Nephron progenitor cell (in vitro differentiated cells): ENCODE data around the gene UBQLN1.
"Not testable (repeated sequence)": the region's sequence is repeated elsewhere in the genome, so short reads cannot be mapped to it uniquely, and the experiment has no call there.

Experiments used
- DNase-seq: peaks from one replicate; pipeline ENCODE4 v3.0.0; 2021
- H3K27ac Mint-ChIP-seq: 2 replicates; pipeline ENCODE4 v1.8.0; 2021; ENCODE audit warnings: mild to moderate bottlenecking, moderate library complexity, mixed read lengths
- H3K27me3 Mint-ChIP-seq: 2 replicates; pipeline ENCODE4 v1.8.0; 2021; ENCODE audit warnings: mild to moderate bottlenecking, low read depth, mixed read lengths; ENCODE audit not compliant: poor library complexity
- H3K36me3 Mint-ChIP-seq: 2 replicates; pipeline ENCODE4 v1.8.0; 2021; ENCODE audit warnings: low read depth, mixed read lengths
- H3K4me1 Mint-ChIP-seq: 2 replicates; pipeline ENCODE4 v1.8.0; 2021; ENCODE audit warnings: mixed read lengths
- H3K4me3 Mint-ChIP-seq: 2 replicates; pipeline ENCODE4 v1.8.0; 2021; ENCODE audit warnings: mild to moderate bottlenecking, moderate library complexity, mixed read lengths
- H3K9me3 Mint-ChIP-seq: 2 replicates; pipeline ENCODE4 v1.8.0; 2021; ENCODE audit warnings: mild to moderate bottlenecking, moderate library complexity, mixed read lengths
- TF ChIP-seq, protein P1 (sequence below): fragments of 200-600 bp; sonication (generic); IDR thresholded peaks from 2 replicates; pipeline ENCODE4 v1.5.0; 2021; ENCODE audit warnings: antibody characterized with exemption

The UBQLN1 gene

DNA sequence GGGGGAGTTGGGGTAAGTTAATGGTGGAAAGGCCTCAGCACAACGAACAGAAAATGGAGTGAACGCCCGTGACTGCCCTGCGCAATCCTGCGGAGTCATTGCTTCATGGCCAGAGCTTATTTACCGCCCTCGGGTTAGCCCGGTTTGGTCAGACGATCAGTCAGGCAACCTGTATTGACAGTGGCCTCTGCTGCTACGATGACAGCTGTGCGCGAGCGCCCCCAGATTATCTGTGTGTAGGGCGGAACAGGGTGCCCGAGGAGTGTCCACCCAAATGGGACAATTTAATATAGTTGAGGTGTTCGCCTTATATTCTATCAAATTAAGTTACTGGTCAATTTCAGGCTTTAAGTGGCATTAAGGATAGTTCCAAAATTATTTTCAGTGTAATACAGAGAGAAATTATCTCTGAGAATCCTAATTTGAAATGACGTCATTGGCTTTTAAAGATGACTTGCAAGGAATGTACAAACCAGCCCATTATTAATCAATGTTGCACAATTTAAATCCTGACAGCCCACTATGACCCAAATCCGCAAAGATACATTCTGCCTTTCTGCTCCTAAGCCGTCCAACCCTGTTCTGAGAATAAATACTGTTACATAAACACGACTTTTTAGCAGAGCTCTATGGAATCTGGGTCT lies 879 bp upstream of the UBQLN1 start:
- Mint-ChIP-seq H3K27me3 (no peaks in the 10 kb centered on the region), H3K4me3 (peak overlapping the region; percentile 96), H3K9me3 (peaks cover 18% of the 10 kb centered on the region), H3K27ac (peak overlapping the region; percentile 100), H3K36me3 (peaks cover 28% of the 10 kb centered on the region), H3K4me1 (peaks cover 33% of the 10 kb centered on the region)
- DNase-seq = peak; percentile 57
- TF ChIP-seq, protein P1, sequence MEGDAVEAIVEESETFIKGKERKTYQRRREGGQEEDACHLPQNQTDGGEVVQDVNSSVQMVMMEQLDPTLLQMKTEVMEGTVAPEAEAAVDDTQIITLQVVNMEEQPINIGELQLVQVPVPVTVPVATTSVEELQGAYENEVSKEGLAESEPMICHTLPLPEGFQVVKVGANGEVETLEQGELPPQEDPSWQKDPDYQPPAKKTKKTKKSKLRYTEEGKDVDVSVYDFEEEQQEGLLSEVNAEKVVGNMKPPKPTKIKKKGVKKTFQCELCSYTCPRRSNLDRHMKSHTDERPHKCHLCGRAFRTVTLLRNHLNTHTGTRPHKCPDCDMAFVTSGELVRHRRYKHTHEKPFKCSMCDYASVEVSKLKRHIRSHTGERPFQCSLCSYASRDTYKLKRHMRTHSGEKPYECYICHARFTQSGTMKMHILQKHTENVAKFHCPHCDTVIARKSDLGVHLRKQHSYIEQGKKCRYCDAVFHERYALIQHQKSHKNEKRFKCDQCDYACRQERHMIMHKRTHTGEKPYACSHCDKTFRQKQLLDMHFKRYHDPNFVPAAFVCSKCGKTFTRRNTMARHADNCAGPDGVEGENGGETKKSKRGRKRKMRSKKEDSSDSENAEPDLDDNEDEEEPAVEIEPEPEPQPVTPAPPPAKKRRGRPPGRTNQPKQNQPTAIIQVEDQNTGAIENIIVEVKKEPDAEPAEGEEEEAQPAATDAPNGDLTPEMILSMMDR = no peak

DNA sequence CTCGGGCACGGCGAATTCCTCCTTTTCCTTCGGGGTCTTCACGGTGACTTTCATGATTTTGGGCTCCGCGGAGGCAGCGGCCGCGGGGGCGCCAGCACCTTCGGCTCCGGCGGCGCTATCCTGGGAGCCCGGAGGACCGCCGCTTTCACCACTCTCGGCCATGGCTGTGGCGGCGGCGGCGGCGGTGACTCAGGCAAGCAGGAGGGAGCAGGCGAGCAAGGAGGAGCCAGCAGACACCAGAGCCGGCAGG lies 315 bp downstream of the UBQLN1 start:
- peak overlapping the region; percentile 96 for H3K4me3 Mint-ChIP-seq
- TF ChIP-seq, protein P1 = no peak
- H3K9me3 Mint-ChIP-seq = peaks cover 18% of the 10 kb centered on the region
- peaks cover 37% of the 10 kb centered on the region for H3K36me3 Mint-ChIP-seq
- peak overlapping the region; percentile 100 for H3K27ac Mint-ChIP-seq
- DNase-seq = no peak
- no peaks in the 10 kb centered on the region for H3K27me3 Mint-ChIP-seq
- H3K4me1 Mint-ChIP-seq = peaks cover 33% of the 10 kb centered on the region

- Mint-ChIP-seq H3K27me3 (no peaks in the 10 kb centered on the region), H3K4me3 (peak overlapping the region; percentile 96)
- TF ChIP-seq, protein P1 = no peak
Measured at GRCh38 chr9:83706676-83707517, 861 bp downstream of the UBQLN1 start.

DNA sequence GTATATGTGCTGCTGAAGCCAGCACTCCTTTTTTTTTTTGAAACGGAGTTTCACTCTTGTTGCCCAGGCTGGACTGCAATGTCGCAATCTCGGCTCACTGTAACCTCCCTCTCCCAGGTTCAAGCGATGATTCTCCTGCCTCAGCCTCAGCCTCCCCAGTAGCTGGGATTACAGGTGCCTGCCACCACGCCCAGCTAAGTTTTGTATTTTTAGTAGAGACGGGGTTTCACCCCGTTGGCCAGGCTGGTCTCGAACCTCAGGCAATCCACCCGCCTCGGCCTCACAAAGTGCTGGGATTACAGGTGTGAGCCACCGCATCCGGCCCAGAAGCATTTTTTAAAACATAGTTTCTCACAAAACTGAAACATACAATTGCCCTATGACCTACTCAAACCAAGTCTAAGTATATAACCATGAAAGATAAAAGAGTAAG lies 2.5 kb downstream of the UBQLN1 start:
- not testable (repeated sequence) for H3K27me3 Mint-ChIP-seq, H3K27ac Mint-ChIP-seq, DNase-seq
- peaks cover 38% of the 10 kb centered on the region for H3K4me1 Mint-ChIP-seq
- H3K4me3 Mint-ChIP-seq = peak overlapping the region; percentile 96
- H3K36me3 Mint-ChIP-seq = peaks cover 37% of the 10 kb centered on the region
- peaks cover 18% of the 10 kb centered on the region for H3K9me3 Mint-ChIP-seq

More at GRCh38 chr9:83706676-83707517, 861 bp downstream of the UBQLN1 start:
- peaks cover 18% of the 10 kb centered on the region for H3K9me3 Mint-ChIP-seq
- H3K27ac Mint-ChIP-seq = peak overlapping the region; percentile 90
- peaks cover 33% of the 10 kb centered on the region for H3K4me1 Mint-ChIP-seq
- peak; percentile 76 for DNase-seq
- H3K36me3 Mint-ChIP-seq = peaks cover 37% of the 10 kb centered on the region

DNA sequence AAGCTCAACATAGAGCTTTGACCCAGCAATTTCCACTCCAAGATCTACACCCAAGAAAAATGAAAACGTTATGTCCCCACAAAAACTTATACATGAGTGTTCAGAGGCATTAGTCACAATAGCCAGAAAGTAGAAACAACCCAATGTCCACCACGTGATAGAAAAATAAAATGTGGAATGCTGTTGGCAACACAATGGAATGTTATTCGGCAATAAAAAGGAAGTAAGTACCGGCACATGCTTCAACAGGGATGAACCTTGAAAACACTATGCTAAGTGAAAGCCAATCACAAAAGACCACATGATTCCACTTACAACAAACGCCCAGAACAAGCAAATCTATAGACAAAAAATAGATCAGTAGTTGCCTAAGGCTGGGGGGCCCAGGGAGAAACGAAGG lies 6.0 kb downstream of the UBQLN1 start:
- Mint-ChIP-seq H3K27me3 (no peaks in the 10 kb centered on the region), H3K9me3 (peaks cover 17% of the 10 kb centered on the region), H3K36me3 (peaks cover 53% of the 10 kb centered on the region), H3K4me1 (peaks cover 22% of the 10 kb centered on the region), H3K27ac (no peak overlapping the region), H3K4me3 (no peak overlapping the region)
- TF ChIP-seq, protein P1 = no peak
- no peak for DNase-seq

- no peak for DNase-seq
- Mint-ChIP-seq H3K4me1 (peaks cover 17% of the 10 kb centered on the region), H3K9me3 (peaks cover 14% of the 10 kb centered on the region)
Measured at GRCh38 chr9:83701286-83701685, 6.5 kb downstream of the UBQLN1 start.

More at GRCh38 chr9:83701286-83701685, 6.5 kb downstream of the UBQLN1 start:
- TF ChIP-seq, protein P1 = no peak
- no peaks in the 10 kb centered on the region for H3K27me3 Mint-ChIP-seq
- H3K4me3 Mint-ChIP-seq = no peak overlapping the region
- peaks cover 52% of the 10 kb centered on the region for H3K36me3 Mint-ChIP-seq
- H3K27ac Mint-ChIP-seq = no peak overlapping the region
